Mammary epithelial cell (primary cell): Measurements from ENCODE around the gene APP.

Source experiments
- EZH2 ChIP-seq: IDR thresholded peaks from 2 replicates; pipeline ENCODE4 v1.6.1; 2012; ENCODE audit warnings: low read length, inconsistent platforms, borderline replicate concordance
- TF ChIP-seq, protein P1 (sequence below), 2 donors: IDR thresholded peaks in 1 of 2; conservative IDR thresholded peaks in 1 of 2; 2 replicates each; pipeline ENCODE4 v1.5.1; 2011 to 2012; ENCODE audit warnings: inconsistent platforms in 2 of 2, low read length in 2 of 2, mild to moderate bottlenecking in 2 of 2, control low read depth in 1 of 2, low read depth in 1 of 2; ENCODE audit not compliant: insufficient read depth in 1 of 2; ENCODE audit errors: extremely low read depth in 1 of 2

DNA sequence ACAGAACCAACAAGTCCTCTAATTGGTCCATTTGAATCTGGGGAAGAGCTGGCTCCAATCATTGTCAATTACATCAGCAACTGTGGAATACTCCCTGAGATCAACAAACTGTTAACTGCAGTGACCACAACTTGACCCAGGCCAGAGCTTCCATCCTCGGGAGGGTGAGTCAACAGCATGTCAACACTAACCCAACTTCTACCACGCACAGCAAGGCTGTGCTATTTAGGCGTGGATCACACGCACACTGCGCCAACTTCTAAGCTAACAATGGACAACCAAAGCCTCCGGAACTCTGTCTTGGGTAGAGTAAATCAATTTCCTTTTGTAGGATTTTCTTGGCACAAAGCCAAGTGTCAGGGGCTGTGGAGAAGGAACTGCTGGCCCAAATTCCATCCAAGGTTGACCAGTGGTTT, 30.4 kb downstream of the APP start:
- TF ChIP-seq, protein P1, sequence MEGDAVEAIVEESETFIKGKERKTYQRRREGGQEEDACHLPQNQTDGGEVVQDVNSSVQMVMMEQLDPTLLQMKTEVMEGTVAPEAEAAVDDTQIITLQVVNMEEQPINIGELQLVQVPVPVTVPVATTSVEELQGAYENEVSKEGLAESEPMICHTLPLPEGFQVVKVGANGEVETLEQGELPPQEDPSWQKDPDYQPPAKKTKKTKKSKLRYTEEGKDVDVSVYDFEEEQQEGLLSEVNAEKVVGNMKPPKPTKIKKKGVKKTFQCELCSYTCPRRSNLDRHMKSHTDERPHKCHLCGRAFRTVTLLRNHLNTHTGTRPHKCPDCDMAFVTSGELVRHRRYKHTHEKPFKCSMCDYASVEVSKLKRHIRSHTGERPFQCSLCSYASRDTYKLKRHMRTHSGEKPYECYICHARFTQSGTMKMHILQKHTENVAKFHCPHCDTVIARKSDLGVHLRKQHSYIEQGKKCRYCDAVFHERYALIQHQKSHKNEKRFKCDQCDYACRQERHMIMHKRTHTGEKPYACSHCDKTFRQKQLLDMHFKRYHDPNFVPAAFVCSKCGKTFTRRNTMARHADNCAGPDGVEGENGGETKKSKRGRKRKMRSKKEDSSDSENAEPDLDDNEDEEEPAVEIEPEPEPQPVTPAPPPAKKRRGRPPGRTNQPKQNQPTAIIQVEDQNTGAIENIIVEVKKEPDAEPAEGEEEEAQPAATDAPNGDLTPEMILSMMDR (conservative IDR thresholded peaks at IDR 0.05 in 1 of 2, IDR thresholded peaks at IDR 0.05 in 1 of 2; ENCODE audit: extremely low read depth in 1 of 2, insufficient read depth in 1 of 2, low read depth in 1 of 2, low read length in 2 of 2), result no peak
- TF ChIP-seq EZH2, result no peak
